Measurements from ENCODE around the gene MYRF. TPM values are rescaled to one million over a fixed set of nuclear protein-coding genes. Genes with fewer than 3 reads are reported as not detected.

The MYRF gene
- total and polyA plus RNA-seq, 2 of the 13 experiments (the other 11 are each of a cell fraction or from before 2014, with no cell fraction given) = 10.2 to 25.9 TPM

- TF ChIP-seq, protein P1, sequence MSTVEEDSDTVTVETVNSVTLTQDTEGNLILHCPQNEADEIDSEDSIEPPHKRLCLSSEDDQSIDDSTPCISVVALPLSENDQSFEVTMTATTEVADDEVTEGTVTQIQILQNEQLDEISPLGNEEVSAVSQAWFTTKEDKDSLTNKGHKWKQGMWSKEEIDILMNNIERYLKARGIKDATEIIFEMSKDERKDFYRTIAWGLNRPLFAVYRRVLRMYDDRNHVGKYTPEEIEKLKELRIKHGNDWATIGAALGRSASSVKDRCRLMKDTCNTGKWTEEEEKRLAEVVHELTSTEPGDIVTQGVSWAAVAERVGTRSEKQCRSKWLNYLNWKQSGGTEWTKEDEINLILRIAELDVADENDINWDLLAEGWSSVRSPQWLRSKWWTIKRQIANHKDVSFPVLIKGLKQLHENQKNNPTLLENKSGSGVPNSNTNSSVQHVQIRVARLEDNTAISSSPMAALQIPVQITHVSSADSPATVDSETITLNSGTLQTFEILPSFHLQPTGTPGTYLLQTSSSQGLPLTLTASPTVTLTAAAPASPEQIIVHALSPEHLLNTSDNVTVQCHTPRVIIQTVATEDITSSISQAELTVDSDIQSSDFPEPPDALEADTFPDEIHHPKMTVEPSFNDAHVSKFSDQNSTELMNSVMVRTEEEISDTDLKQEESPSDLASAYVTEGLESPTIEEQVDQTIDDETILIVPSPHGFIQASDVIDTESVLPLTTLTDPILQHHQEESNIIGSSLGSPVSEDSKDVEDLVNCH (CRISPR knock-in tag; IDR thresholded peaks at IDR 0.05) = no peak
- TF ChIP-seq SIX4 (CRISPR knock-in tag; IDR thresholded peaks at IDR 0.05) = no peak
- TF ChIP-seq ZNF629 (CRISPR knock-in tag; conservative IDR thresholded peaks at IDR 0.05) = no peak
- TF ChIP-seq SRSF9 (IDR thresholded peaks at IDR 0.05; ENCODE audit: borderline replicate concordance, insufficient read depth, low read depth, low read length, poor library complexity, severe bottlenecking) = no peak
- no peak for TF ChIP-seq ZNF580 (CRISPR knock-in tag; IDR thresholded peaks at IDR 0.05; ENCODE audit: borderline replicate concordance, low read depth)
- TF ChIP-seq NCOA1 (CRISPR knock-in tag; IDR thresholded peaks at IDR 0.05) = peak; percentile 94
- TF ChIP-seq LCORL (IDR thresholded peaks at IDR 0.05) = no peak
- TF ChIP-seq LCORL (CRISPR knock-in tag; IDR thresholded peaks at IDR 0.05) = peak; percentile 66
- TF ChIP-seq ZFP1 (CRISPR knock-in tag; IDR thresholded peaks at IDR 0.05) = no peak
- TF ChIP-seq MLLT10 (CRISPR knock-in tag; IDR thresholded peaks at IDR 0.05) = no peak
- TF ChIP-seq MXD4 (CRISPR knock-in tag; IDR thresholded peaks at IDR 0.05) = peak; percentile 89; the same call in 1 of the 2 replicates
- TF ChIP-seq RAD21 (CRISPR knock-in tag; IDR thresholded peaks at IDR 0.05) = no peak
- peak; percentile 32 for TF ChIP-seq TBX3 (IDR thresholded peaks at IDR 0.05; ENCODE audit: borderline replicate concordance)
- TF ChIP-seq KDM5A (IDR thresholded peaks at IDR 0.05; ENCODE audit: borderline replicate concordance, low read length) = peak; percentile 69
- 0 out of 2 replicates have a peak, but pooled peaks have one; percentile 41 for TF ChIP-seq ZNF790 (CRISPR knock-in tag; IDR thresholded peaks at IDR 0.05; ENCODE audit: borderline replicate concordance)
- no peak for TF ChIP-seq FLYWCH1 (CRISPR knock-in tag; IDR thresholded peaks at IDR 0.05)
- TF ChIP-seq KAT8 (CRISPR knock-in tag; IDR thresholded peaks at IDR 0.05) = peak; percentile 96
- TF ChIP-seq FOSL2 (CRISPR knock-in tag; IDR thresholded peaks at IDR 0.05) = 0 out of 2 replicates have a peak, but pooled peaks have one; percentile 7
- no peak for TF ChIP-seq ZNF382 (CRISPR knock-in tag; IDR thresholded peaks at IDR 0.05; ENCODE audit: borderline replicate concordance)
- TF ChIP-seq SMAD9 (CRISPR knock-in tag; IDR thresholded peaks at IDR 0.05) = no peak
- peak; percentile 44 for TF ChIP-seq TAF15 (IDR thresholded peaks at IDR 0.05; ENCODE audit: low read depth, low read length, poor library complexity, severe bottlenecking)
- TF ChIP-seq ZNF572 (CRISPR knock-in tag; IDR thresholded peaks at IDR 0.05) = 0 out of 2 replicates have a peak, but pooled peaks have one; percentile 38
- no peak for TF ChIP-seq RELA (CRISPR knock-in tag; IDR thresholded peaks at IDR 0.05)
- TF ChIP-seq MAFF (IDR thresholded peaks at IDR 0.05; ENCODE audit: low read depth, low read length) = no peak
- TF ChIP-seq ZMAT5 (CRISPR knock-in tag; IDR thresholded peaks at IDR 0.05; ENCODE audit: borderline replicate concordance, low read depth) = no peak
- TF ChIP-seq TCF7L2 (IDR thresholded peaks at IDR 0.05; ENCODE audit: low read depth, low read length) = no peak
- TF ChIP-seq ZNF235 (CRISPR knock-in tag; IDR thresholded peaks at IDR 0.05; ENCODE audit: borderline replicate concordance) = no peak
- peak; percentile 93 for TF ChIP-seq SALL2 (CRISPR knock-in tag; IDR thresholded peaks at IDR 0.05)
- TF ChIP-seq SOX5 (CRISPR knock-in tag; IDR thresholded peaks at IDR 0.05; ENCODE audit: borderline replicate concordance) = peak; percentile 24; the same call in 1 of the 2 replicates
- no peak for TF ChIP-seq ZNF30 (CRISPR knock-in tag; IDR thresholded peaks at IDR 0.05)
- TF ChIP-seq ZNF501 (CRISPR knock-in tag; IDR thresholded peaks at IDR 0.05) = peak; percentile 93
Measured at GRCh38 chr11:61792310-61793082, 40.1 kb downstream of the MYRF start, which contains the start of the genes FEN1 and TMEM258 (continued).

Data from HepG2 (cell line).